GDM1 (cell line): ENCODE measurements around the gene TOMM20L.

ENCODE experiments used
- DNase-seq: peaks from one replicate; lab custom pipeline; 2025; lab: John Stamatoyannopoulos, UW

TOMM20L gene

DNA sequence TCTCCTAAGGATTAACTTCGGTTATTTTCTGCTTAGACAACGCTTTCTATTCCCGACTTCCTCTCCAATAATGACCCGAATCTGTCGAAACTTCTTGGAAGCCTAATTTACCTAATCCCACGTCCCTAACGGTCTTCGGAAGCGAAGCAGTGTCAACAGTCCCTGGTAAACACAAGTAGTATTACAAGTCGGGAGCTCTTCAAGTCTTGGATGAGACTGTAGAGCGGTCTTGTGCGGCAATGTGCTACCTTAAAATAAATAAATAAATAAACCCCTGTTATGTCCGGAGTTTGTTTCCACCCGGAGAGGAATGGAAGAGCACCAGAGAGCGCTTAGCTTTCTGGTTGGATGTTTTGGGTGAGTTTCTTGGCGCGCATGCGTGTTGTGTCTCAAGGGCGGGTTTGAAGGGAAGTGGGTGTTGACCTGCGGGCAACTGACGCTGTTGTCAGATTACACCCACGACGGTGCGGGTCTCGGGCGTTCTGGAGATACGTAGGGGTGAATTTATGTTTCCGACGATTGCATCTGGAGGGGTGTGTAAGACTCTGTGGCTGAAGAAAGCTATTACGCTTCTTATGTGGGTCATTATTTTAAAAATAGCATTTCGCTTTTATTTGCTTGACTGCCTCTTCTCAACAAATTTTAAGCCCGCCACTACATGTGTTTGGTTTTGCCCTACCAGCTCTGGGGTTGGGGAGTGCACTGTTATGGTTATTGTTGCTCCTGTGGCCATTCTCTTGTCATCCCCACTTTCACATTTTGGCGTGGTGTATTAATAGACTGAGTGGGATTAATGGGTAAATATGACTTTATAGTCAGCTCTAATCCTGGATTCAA, 31.8 kb downstream of the TOMM20L start, which contains the start of the genes KIAA0586 and TIMM9:
KIAA0586 (plus strand) TSS at position 439 of the 837 bp plus-strand sequence. CDS start 546 bp downstream, outside the sequence.
TIMM9 (minus strand) TSS at position 251 of the 837 bp plus-strand sequence. CDS start 15,586 bp downstream, outside the sequence.
- DNase-seq: peak; percentile 96

DNA sequence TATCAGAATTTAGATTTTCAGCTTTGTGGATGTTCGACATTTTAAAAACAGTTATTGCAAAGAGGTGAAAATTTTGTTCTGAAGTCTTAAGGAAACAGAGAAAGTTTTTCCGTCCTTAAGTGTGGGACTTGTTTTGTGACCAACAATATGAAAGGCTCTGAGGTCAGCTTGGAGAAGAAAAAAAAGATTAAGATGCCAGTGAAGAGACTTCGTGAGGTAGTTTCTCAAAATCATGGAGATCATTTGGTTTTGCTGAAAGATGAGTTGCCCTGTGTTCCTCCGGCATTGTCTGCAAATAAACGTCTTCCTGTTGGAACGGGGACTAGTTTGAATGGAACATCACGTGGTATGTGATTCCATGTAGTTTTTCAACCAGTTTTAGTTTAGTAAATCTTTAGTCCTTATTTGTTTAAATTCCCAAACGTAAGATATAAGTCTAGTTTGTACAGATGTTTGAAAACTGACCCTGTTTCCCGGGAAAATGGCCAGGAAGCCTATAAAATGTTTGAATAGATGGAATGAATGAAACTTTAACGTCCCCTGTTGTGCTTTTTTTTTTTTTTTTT, 32.5 kb downstream of the TOMM20L start:
- DNase-seq: peak; percentile 1

DNA sequence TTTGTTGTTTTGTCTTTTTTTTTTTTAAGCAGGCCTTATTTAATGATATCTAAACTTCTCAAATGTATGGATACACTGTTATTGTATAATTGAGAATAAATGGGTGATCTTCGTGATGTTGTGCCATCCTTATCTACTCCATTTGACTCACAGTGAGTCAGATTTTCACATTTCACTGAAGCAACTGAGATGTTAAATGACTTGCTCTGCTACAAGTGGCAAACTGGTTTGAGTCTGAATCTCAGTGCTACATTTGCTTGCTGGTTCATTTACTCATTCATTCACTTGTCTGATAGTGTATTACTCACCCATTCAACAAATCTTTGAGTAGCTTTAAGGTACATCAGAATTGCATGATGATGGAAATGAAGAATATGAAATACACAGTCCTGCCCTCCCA, 34.4 kb downstream of the TOMM20L start:
- DNase-seq: no peak

DNA sequence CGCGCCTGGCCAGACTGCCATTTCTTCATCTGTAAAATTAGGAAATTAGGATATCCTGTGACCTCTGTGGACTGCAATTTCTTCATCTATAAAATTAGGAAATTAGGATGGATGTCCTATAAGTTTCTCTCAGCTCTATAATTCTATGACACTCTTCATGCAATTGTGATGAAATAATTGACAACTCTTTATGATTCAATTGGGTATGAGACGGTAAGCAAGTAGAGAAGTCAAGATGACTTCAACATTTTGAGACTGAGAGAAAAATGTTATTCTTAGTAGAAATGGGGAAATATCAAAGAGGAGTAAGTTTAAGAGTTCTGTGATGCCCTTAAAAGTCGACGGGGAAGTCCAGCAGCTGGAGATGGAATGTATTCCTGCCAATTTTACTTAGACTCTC, 43.7 kb downstream of the TOMM20L start:
- DNase-seq: no peak

DNA sequence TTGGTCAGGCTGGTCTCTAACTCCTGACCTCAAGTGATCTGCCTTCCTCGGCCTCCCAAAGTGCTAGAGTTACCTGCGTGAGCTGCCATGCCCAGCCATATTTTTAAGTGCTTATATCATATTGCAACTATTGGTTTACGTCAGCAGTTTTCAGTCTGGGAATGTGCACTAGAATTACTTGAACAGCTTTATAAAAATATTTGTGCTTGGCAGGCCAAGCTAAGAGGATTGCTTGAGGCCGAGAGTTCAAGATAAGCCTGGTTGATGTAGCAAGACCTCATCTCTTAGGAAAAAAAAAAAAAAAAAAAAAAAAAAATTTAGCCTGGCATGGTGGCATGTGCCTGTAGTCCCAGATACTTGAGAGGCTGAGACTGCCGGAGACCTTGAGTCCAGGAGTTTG, 48.9 kb downstream of the TOMM20L start:
- no peak for DNase-seq

DNA sequence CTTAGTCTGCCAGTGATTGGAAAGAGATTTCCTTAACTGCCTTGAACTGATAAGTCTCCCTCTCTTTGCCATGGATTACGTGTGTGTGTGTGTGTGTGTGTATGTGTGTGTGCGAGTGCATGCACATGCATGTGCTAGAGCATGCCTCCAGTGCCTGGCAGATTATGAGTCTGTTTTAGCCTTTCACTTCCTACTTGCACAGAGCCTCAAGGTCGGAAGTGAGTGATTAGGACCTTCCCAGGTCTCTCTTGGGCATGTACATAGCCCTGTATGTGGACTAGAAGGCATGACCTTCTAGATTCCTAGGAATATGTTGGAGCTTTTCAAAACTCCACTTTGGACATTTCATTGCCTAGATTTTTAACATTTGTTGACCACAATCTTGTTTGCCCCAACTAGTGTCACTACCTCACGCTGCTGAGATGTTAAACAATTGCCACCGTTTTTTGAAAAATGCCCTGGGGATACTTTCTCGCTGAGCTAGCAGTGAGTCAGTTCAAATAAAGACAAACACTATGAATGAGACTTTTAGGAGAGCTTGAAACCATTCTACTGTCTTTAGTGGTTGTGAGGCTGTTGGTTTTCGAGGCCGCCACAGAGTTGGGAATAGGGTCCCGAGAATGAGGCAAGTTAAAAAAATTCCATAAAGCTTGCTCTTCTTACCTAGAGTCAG, 60.0 kb downstream of the TOMM20L start:
- no peak for DNase-seq
